ENCODE data around the gene CHCHD10.

GRCh38 chr22:23806837-23807236 lies 39.1 kb upstream of the CHCHD10 start:
- TF ChIP-seq CTCF (IDR thresholded peaks at IDR 0.05) = no peak
- no peak for TF ChIP-seq RAD21 (IDR thresholded peaks at IDR 0.05; ENCODE audit: low read length)
- TF ChIP-seq EZH2phosphoT487 (IDR thresholded peaks at IDR 0.05; ENCODE audit: borderline replicate concordance, low read depth) = no peak
- TF ChIP-seq SMC3 (IDR thresholded peaks at IDR 0.05; ENCODE audit: low read depth, low read length) = no peak
- TF ChIP-seq REST (IDR thresholded peaks at IDR 0.05; ENCODE audit: low read depth, low read length) = no peak
- TF ChIP-seq EP300 (IDR thresholded peaks at IDR 0.05; ENCODE audit: borderline replicate concordance in 1 of 2, low read depth in 1 of 2, low read length in 1 of 2) = no peak
- TF ChIP-seq POLR2AphosphoS5 (IDR thresholded peaks at IDR 0.05; ENCODE audit: low read depth, low read length) = no peak
- no peak for TF ChIP-seq SIN3A (IDR thresholded peaks at IDR 0.05; ENCODE audit: borderline replicate concordance, low read depth, low read length)
- TF ChIP-seq JUND (IDR thresholded peaks at IDR 0.05) = no peak
- no peak for TF ChIP-seq RCOR1 (IDR thresholded peaks at IDR 0.05; ENCODE audit: low read length)
- no peak for TF ChIP-seq MXI1 (IDR thresholded peaks at IDR 0.05; ENCODE audit: low read depth, low read length)
- no peak for TF ChIP-seq YY1 (IDR thresholded peaks at IDR 0.05; ENCODE audit: low read depth)
